K562 (cell line): Measurements from ENCODE around the gene F2RL1.

Experiments
- EP300 ChIP-seq: IDR thresholded peaks from 2 replicates; pipeline ENCODE4 v1.6.1; 2012; ENCODE audit warnings: low read length, improper control_type of control experiment
- EZH2 ChIP-seq: IDR thresholded peaks from 2 replicates; pipeline ENCODE4 v1.6.1; 2012; ENCODE audit warnings: low read depth, mild to moderate bottlenecking, inconsistent platforms, low read length, borderline replicate concordance
- POLR2A ChIP-seq: fragments of 450-650 bp; conservative IDR thresholded peaks from 2 replicates; pipeline ENCODE4 v1.6.1; 2016
- POLR2AphosphoS2 ChIP-seq: IDR thresholded peaks from 2 replicates; pipeline ENCODE4 v1.6.1; 2012; ENCODE audit warnings: low read length, improper control_type of control experiment
- SETDB1 ChIP-seq: IDR thresholded peaks from one replicate; pipeline ENCODE4 v1.6.1; 2012; ENCODE audit warnings: low read length, control low read depth, inconsistent platforms

DNA sequence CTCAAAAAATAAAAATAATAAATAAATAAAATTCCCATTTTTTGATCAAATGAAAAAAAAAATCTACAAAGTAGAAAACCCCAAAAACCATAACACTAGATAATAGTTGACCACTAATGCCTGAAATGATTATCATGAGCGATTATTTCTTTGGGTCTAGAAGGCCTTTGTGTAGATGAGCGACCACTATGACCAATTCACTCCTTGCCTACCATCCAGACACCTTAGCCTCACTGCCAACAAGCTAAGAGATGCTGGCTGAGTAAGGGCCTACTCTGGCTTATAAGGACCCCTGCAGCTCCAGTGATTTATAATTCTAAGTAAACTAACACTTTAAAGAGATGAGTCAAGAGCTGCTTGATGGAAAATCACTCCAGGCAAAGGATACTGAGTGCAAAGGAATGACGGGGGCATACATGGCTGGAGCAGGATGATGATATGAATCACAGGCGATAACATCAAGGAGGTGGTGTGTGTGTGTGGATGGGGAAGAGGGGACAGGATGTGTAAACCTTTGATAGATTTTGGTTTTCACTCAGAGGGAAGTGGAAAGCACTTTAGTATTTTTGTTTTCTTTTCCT, 4.8 kb upstream of the F2RL1 start:
- TF ChIP-seq EP300 (no peak), SETDB1 (no peak), EZH2 (no peak), POLR2A (no peak), POLR2AphosphoS2 (no peak)
